Activated CD4-positive, alpha-beta T cell treated with anti-CD3 and anti-CD28 coated beads, Interleukin-2, Interleukin-6, amounts not matched to agents 100 ng/mL and 50 ng/mL, durations not matched to agents 16 hours and 8 hours (primary cell): Measurements from ENCODE around the gene VPS39.
"Not testable (repeated sequence)": the region's sequence is repeated elsewhere in the genome, so short reads cannot be mapped to it uniquely, and the experiment has no call there.

Experiments
- DNase-seq: peaks from one replicate; pipeline ENCODE4 v3.0.0-alpha.2; 2020

Gene VPS39, protein sequence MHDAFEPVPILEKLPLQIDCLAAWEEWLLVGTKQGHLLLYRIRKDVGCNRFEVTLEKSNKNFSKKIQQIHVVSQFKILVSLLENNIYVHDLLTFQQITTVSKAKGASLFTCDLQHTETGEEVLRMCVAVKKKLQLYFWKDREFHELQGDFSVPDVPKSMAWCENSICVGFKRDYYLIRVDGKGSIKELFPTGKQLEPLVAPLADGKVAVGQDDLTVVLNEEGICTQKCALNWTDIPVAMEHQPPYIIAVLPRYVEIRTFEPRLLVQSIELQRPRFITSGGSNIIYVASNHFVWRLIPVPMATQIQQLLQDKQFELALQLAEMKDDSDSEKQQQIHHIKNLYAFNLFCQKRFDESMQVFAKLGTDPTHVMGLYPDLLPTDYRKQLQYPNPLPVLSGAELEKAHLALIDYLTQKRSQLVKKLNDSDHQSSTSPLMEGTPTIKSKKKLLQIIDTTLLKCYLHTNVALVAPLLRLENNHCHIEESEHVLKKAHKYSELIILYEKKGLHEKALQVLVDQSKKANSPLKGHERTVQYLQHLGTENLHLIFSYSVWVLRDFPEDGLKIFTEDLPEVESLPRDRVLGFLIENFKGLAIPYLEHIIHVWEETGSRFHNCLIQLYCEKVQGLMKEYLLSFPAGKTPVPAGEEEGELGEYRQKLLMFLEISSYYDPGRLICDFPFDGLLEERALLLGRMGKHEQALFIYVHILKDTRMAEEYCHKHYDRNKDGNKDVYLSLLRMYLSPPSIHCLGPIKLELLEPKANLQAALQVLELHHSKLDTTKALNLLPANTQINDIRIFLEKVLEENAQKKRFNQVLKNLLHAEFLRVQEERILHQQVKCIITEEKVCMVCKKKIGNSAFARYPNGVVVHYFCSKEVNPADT

DNA sequence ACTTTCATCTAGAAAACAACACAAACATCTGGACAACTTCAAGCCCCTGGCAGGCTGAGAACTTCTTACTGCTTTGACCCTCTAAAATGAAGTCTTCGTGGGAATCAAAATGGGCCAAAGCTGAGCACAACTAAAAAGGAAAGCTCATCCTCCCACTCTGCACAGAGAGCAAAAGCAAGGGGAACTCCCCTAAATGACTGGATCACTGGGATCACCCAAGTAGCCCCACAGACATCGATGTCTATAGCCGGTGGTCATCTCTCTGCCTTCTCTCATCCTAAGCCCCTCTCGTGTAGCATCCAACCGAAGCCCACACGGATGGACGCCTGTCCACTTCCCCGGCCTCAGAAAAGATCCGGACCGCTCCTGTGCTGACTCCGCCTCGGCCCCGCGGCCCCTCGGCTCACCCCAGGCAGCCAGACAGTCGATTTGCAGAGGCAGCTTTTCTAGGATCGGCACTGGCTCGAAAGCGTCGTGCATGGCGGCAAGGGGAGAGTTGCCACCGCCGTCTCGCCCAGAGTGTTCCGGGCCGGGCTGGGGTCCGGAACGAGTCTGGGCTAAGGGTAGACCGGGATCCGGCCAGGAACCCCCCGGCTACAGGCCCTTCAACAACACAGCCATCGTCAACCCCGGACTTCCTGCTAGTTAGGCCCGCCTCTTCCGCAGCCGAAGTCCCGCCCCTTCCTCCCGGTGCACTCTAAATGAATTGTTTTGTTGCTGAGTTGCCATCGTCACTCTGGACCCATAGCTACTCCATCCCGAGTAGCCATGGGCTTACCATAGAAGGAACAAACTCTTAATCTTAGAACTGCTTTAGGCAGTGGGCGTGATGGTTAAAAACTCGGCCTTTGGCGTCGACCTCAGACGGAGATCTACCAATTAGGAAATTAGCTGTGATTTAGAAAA is at the start of gene VPS39:
TSS of gene VPS39 (minus strand) at position 631 of the 906 bp plus-strand sequence. CDS start at position 480, 151 bp downstream.
- DNase-seq = peak; percentile 89

DNA sequence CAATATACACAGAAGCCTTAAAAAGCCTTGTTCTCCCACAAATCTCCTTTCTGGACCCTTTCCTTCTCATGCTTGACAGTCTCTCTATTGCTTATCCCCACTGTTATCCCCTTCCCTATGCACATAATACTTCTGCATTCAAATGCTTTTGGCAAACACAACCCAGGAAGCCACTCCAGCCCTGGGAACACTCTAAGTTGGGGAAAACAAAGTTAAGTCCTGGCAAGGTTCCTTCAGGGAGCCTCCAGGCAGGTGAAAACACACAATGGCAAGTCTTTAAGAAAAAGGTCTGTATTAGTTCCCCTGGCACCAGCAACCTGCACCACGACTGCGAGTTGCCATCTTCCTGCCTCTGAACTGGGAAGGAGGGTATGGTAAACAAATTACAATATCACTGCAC is 45.2 kb upstream of the VPS39 start:
- no peak for DNase-seq

- no peak for DNase-seq
Measured at GRCh38 chr15:42240823-42241222, 32.7 kb upstream of the VPS39 start.

- DNase-seq = no peak
Measured at GRCh38 chr15:42239528-42240182, 31.6 kb upstream of the VPS39 start.

DNA sequence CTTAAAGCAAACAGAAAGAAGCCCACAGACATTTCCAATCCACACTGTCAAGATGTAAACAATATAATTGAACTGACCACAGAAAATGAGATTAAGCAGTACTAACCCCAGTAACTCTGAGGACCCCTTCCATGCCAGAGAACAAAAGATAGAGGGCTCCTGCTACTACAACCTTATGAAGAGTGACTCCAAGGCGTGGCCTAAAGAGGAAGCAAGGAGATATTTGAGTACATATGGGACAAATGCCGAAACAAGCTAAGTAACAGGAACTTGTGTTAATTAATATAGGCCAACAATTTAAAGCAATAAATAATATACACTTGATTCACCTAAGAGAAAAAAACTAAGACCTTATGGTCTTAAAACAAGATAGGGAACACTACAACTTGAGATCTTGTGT is 25.0 kb upstream of the VPS39 start:
- DNase-seq = no peak

DNA sequence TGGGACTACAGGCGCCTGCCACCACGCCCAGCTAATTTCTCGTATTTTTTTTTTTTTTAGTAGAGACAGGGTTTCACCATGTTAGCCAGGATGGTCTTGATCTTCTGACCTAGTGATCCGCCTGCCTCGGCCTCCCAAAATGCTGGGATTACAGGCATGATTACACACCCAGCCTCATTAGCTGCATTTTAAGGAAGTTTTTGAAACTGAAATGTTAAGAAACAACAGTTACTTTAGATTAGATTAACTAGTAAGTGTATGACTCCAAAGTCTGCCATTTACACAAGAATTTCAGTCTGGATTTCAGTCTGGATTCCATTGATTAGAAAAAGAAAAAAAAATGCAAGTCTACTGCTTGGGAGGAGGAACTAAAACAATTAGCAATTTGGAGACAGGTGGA is 24.5 kb upstream of the VPS39 start:
- DNase-seq = no peak

DNA sequence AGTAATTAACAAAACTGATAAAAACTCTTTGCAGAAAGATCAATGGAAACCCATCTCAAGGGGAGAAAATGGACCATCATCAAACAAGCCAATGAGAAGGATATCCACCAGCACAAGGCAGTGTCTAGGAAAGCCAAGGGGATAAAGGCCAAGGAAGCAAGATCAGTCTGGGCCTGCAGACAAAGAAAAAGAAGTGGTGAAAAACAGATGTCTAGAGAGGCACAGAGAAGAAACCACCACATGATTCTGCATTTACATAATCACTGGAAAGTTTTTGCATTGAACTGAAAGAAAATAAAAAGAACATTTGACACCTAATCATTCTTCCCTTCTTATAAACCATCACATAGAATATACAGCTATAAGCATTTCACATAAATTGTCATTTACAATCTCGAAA is 23.0 kb upstream of the VPS39 start:
- DNase-seq = no peak

DNA sequence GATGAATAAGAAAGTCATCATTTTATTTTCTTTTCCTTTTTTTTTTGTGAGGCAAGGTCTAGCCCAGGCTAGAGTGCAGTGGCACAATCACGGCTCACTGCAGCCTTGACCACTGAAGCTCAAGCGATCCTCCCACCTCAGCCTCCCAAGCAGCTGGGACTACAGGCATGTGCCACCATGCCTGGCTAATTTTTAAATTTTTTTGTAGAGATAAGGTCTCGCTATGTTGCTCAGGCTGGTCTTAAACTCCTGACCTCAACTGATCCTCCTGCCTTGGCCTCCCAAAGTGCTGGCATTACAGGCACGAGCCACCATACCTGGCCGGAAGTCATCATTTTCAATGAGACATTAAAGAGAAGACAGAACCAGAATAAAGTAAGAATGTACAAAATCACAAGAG is 20.9 kb upstream of the VPS39 start:
- DNase-seq = not testable (repeated sequence)

DNA sequence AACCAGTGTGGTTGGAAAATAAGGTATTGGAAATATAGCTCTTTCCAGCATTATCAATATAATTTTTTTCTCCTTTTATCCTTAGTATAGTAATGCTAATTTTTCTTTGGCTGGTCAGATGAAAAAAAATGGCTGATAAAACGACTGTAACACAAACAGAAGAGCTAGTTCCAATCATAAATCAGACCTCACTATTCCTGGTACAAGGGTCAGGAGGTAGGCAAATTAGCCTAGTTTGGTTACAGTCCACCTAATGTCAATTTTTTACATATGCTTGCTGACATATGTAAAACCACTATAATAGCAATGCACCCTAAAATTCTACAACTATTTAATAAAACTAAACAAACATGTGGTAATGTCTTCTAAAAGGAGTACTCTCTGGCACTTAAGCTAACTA is 19.9 kb upstream of the VPS39 start:
- no peak for DNase-seq

DNA sequence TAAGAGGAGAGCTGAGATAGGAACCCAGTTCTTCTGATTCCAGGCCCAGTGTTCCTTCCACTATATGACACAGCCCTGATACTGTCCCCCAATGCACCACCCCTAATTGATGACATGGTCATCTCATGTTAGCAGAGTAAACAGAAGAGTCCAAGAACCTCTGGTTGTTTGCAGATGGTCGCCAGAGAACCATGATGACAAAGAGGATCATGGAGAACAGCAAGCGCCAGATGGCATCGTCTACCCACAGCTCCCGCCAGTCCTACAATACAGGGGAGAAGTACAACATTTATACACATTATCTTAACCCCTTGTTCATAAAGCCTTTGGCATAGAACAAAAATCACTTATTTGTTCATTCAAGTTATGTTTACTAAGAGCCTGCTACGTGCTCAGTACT is 18.5 kb upstream of the VPS39 start:
- DNase-seq = no peak

- DNase-seq = no peak
Measured at GRCh38 chr15:42220216-42220615, 12.1 kb upstream of the VPS39 start.

- DNase-seq = no peak
Measured at GRCh38 chr15:42218953-42219592, 11.0 kb upstream of the VPS39 start.

GRCh38 chr15:42217568-42217967 is 9.5 kb upstream of the VPS39 start:
- no peak for DNase-seq

DNA sequence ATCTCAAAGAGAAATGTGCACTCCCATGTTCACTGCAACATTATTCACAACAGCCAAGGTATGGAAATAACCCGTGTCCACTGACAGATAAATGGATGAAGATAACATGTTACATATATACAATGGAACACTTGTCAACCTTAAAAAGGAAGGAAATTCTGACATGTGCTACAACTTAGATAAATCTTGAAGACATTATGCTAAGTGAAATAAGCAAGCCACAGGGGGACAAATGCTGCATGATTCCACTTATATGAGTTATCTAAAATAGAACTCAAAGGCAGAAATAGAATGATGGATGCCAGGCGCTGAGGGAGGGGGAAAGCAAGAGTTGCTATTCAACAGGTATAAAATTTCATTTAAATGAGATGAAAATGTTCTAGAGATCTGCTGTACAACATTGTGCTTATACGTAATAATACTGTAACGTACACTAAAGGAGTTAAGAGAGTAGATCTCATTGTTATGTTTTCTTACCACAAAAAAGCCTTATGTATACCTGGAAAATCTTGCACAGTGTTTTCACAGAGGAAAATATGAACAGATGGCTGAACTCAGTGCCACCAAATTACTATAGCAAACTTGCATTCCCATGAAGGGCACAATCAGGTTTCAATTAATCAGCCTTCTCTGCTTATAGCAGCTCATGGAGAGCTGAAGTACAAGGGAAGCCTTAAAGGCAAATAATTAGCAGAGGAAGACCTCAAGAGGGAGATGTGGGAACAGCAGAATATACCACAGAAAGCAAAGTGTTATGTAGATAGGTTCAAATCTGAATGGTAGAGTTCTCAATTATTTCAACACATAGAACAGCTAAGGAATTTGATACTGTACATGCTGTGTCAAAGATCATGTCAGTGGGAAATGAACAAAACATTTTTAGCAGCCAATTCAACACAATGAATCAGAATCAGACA is 8.1 kb upstream of the VPS39 start:
- DNase-seq = no peak

DNA sequence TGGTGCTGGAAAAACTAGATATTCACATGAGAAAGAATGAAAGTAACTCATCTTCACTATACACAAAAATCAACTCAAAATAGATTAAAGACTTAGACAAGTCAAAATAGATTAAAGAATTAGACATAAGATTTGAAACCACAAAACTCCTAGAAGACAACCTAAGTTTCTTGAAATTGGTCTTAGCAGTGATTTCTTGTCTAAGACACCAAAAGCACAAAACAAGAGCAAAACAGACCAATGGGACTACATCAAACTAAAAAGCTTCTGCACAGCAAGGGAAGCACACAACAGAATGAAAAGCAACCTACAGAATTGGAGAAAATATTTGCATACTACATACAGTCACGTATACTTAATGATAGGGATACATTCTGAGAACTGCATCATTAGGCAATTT is 6.5 kb upstream of the VPS39 start:
- DNase-seq = no peak

DNA sequence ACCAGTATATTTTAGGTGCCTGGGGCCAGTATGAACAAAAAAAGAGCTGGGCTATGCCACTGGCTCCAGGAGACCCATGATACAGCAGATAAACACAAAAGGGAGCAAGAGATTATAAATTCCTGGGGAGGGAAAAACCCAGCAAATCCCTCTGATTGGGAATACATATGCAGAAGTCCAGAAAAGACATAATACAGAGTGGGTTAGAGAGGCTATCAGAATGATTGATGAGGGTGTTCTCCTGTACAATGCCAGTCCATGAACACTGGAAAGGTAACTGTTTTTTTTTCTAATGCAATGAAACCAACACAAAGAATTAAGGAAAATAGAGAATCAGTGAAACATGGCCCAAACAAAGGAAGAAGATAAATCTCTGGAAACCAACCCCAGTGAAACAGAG is 5.4 kb upstream of the VPS39 start:
- DNase-seq = no peak

GRCh38 chr15:42210696-42211095 is 2.6 kb upstream of the VPS39 start:
- DNase-seq = no peak

DNA sequence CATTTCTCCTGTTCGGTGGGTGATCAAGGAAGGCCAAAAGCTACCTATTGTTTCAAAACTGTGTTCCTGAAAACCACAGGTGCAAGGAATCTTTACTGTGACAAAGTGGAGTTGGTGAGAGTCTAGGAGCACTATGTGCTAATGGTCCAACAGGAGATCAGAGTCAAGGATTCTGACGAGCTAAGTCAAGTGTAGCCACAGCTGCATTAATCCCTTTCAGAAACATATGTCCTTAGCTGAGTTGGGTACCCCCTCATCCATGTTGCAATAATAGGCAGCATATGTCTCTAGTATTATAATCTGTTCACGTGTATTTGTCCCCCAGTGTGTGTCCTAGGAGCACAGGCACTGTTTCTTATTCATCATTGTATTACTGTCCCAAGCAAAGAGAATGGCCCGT is 1.7 kb downstream of the VPS39 start:
- no peak for DNase-seq

DNA sequence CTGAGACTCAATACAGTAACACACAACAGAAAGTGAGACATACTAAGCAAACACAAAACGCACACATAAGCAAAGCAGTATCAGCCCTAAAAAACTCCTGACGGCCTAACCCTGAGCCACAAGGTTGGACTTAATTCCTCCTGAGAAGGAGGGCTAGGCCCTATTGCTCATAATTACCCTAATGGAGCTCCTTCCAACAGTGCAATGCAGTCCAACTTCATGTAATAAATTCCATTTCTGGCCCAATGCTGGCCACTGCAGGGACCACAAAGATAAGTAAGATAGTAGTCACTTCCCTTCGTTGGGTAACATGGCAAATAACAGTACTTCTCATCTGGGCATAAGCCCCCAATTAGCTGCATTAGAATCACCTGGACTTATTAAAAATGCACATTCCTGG is 4.2 kb downstream of the VPS39 start:
- no peak for DNase-seq

- DNase-seq = no peak
Measured at GRCh38 chr15:42202653-42203052, 5.5 kb downstream of the VPS39 start.

DNA sequence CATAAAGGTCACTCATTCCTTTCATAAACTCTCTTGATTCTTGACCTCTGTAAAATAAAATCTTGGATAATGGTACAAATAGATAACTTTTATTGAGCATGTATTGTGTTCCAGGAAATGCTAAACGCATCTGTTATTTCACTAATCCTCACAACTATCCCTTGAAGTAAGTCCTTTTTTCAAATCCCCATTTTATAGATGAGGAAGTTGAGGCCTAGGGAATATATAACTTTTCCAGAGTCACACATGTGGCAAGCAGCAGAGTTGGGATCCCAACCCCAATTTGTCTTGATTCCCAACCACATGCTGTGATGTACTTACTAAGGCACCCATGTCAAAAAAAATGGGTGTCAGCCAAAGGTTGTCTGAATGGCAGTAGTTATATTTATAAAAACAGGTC is 6.3 kb downstream of the VPS39 start:
- no peak for DNase-seq
